HG02970 (cell line): ENCODE measurements around the gene NFIX.

Experiments used
- ATAC-seq: cut with Tn5 transposase; IDR thresholded peaks from one replicate; pipeline ENCODE4 v1.9.1; 2021; ENCODE audit warnings: mild to moderate bottlenecking, moderate library complexity, moderate number of reproducible peaks; ENCODE audit not compliant: unreplicated experiment, low FRiP score

Gene NFIX

GRCh38 chr19:13069415-13070359 lies 74.4 kb downstream of the NFIX start:
- no peak for ATAC-seq

GRCh38 chr19:13070425-13071140 lies 75.3 kb downstream of the NFIX start:
- ATAC-seq: no peak

DNA sequence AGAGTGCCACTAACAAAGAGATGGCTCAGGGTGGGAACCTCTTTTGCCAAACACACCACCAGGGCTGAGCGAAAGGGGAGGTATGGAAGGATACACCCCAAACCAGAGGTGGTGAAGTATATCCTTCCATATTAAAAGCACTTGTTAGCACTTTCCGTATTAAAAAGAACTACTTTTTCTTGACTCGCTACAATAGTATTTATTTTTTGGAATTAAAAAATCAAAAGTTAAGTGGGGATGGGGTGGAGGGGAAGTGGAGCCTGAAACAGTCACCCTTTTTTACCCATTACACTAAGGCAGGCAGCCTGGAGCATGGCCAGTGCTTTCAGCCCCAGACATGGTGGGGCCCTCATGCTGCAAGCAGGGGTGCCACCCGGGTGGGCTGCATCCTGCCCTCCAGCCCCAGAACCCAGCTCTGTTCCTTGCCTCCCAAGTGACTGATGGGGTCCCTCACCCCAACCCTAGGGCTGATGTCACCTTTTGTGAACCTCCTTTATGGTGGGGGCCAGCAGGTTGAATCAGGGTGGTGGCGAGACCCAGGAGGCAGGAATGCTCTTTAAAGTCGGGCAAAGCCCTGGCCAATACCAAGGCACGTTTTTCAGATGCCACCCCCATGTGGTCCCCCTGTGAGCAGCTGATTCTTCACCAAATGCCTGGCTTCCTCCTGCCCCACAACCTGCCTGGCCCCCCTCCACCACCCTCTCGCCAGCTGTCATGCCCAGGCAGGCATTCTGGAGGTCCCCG lies 76.3 kb downstream of the NFIX start:
- no peak for ATAC-seq

DNA sequence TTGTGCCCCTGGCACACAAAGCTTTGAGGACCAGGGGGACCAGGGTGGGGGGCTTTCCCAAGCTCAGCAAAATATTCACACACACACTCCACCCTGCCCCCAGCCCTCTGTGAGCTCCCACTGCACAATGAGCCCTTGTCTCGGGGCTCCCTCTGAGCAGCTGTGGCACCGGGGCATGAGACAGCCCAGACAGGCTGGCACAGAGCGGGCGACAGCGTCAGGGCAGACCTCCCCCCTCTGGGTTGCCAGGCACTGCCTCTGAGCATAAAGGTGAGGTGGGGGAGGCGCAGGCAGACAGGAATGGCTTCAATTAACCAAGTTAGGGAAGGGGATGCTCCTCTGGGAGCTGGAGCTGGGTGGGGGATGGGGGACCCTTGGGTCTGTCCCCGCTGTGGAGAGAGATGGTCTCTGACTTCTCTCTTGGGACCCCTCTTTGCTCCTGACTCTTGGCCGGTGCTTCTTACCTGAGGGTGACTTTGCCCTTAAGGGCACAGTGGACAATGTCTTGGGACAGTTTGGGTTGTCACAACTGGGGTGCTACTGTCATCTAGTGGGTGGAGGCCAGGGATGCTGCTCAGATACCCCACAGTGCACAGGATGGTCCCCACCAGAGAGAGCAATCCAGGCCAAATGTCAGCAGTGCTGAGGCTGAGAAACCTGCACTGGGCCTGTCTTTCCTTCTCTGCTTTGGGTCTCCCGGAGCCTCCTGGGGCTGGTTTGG lies 77.1 kb downstream of the NFIX start:
- ATAC-seq: no peak

- ATAC-seq: no peak
These were observed 78.0 kb downstream of the NFIX start for GRCh38 chr19:13073263-13073662.

DNA sequence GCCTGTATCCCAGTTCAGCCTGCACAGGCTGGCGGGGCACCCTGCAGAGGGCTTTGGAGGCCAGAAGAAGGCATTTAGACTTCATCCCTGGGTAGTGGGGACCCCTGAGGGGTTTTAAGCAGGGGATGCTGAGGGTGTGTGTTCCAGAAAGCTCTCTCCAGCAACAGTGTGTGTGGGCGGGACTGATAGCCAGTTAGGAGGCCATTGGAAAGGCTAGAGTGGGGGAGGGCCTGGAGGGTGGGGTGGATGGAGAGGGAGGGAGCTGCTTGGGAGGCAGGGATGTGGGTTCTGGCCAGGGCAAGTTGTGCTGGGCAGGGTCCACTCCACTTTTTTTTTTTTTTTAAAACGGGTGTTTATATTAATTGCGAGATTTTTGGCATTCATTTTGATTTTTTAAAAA lies 79.1 kb downstream of the NFIX start:
- ATAC-seq: no peak

GRCh38 chr19:13076320-13076719 lies 81.0 kb downstream of the NFIX start:
- ATAC-seq: no peak

DNA sequence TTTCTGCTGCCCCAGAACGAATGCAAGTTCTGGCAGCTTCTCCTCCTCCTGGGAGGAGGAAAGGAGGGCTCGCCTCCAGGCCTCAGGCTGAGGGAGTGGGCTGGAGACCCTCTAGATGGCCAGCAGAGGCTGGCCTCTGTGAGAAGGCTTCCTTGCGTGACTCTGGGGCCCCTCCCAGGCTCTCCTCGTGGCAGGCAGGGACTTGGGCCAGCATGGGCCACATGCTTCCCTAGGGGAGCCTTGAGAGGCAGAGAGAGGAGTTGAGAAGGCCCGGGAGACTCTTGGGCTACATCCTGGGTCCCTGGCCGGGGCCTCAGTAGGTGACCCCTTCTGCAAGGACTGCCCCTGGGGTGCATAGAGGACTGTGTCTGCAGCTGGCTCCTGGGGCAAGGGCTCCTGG lies 81.5 kb downstream of the NFIX start:
- no peak for ATAC-seq

GRCh38 chr19:13077240-13077639 lies 82.0 kb downstream of the NFIX start:
- ATAC-seq: no peak

GRCh38 chr19:13078381-13078780 lies 83.1 kb downstream of the NFIX start:
- no peak for ATAC-seq

DNA sequence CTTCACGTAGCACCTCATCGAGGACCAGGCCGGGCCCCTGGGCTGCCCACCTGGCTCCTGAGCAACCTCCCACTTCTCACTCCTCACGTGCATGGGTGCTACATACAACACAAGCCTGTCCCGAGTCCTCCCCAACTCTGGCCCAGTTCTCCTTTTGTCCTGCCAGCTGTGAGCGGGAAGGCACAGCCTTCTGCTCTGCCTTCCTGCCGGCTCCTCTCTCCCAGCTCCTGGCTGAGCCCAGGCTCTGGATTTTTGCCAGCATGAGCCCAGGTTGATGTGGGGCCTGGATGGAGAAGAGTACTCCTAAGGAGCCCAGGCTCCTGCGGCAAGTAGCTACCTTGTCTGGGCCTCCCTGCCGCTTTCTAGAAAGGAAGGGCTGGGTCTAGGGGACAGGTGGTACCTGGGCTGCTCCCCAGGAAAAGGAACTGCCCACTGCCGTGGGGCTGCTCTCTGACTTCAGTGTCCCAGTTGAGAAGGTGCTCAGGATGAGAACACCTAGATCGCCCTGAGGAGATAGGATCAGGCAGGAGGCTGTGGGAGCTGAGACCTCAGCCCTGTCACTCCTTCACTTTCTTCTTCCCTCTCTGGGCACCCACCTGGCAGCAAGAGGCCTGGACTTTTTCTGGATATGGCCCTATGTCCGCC lies 83.7 kb downstream of the NFIX start:
- ATAC-seq: no peak

DNA sequence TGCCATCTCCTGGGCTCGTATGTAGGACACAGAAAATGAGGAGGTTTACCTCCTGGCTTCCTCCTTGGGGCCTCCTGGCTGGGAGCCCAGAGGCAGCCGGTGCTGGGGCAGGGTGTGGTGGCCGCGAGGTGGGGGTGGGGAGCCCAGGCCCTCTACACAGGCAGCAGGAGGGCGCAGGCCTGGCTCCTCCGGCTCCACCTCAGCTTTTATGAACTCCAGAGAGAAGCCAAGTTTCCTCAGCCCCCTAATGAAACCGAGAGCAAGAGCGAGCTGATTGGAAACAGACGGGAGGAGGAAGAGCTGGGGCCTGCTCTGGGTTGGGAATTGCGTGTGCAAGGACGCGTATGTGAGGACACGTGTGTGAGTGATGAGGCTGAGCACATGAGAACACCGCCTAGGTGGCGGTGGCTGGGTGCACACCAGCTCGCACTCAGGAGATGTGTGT lies 84.3 kb downstream of the NFIX start:
- ATAC-seq: no peak

DNA sequence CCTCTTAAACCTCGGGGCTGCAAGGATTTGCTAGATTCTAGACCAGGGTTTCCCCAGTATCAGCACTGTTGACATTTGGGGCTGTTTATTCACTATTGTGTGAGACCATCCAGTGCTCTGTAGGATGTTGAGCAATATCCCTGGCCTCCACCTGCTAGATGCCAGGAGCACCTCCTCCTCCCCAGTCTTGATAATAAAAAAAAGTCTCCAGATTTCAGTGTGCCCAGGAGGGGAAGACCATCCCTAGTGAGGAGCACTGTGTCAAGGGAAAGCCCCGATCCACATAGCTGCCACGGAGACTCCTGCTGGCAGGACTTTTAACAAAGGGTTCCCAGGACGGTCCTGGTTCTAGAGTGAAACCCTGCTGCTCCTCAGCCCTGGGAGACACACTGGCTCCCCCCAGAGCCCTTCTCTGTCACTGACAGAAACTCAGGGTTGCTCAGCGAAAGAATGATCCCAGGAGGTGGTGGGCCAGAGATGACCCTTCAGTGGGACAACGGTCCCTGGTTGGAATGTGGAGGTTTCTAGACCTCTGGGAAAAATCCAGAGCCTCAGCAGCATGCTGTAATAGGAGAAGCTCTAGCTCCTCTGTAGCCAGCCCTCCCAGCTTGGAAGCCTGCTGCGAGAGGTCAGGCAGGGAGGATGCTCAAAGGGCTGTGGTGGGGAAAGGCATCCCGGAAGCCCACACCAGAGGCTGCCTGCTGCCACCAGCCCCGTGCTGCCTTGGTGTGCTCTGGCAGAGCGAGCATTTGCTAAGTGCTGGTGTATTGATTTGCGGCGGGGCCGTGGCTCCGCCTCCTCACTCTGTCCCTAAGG lies 87.1 kb downstream of the NFIX start:
- no peak for ATAC-seq

- no peak for ATAC-seq
These were observed 87.7 kb downstream of the NFIX start for GRCh38 chr19:13083008-13083404.

DNA sequence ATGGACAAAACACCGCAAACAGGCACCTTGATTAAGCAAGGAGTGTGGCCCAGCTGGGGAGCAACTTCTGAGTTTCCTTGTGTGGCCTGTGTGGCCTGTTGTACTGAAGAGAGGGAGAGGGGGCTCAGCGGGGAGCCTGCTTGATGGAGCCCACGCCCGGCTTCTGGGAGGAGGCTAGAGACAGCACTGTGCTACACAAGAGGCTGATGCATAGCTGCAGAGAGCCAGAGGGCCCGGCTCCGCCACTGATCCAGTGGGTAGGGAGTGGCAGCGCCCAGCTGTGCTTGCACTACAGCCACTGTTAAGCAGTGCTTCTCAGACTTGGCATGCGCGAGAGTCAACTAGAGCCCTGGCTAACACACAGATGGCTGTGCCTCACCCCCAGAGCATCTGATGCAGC lies 88.4 kb downstream of the NFIX start:
- ATAC-seq: no peak

GRCh38 chr19:13085666-13086065 lies 90.4 kb downstream of the NFIX start:
- ATAC-seq: no peak

DNA sequence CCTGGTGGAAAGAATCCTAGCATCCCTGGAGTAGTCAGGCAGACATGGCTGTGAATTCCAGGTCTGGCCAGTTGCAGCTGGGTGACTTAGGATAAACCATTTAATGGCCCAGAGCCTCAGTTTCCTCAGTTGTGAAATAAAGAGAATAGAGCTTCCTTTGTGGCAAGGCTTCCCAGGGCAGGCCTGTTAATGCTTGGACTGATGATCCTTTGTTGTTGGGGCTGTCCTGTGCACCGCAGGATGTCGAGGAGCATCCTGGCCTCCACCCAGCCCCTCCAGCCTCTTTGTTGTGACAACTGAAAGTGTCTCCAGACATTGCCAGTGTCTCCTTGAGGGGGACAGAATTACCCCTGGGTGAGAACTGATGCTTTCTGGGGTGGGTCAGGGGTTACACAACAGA lies 91.1 kb downstream of the NFIX start:
- ATAC-seq: no peak

GRCh38 chr19:13087295-13087694 lies 92.0 kb downstream of the NFIX start:
- ATAC-seq: no peak
